COLO668 (cell line): ENCODE measurements around the gene RRAGC.
"Not testable (repeated sequence)": the region's sequence is repeated elsewhere in the genome, so short reads cannot be mapped to it uniquely, and the experiment has no call there.

Experiments
- DNase-seq: peaks from one replicate; lab custom pipeline; 2025; ENCODE audit not compliant: unreplicated experiment; lab: John Stamatoyannopoulos, UW

RRAGC gene

GRCh38 chr1:38817267-38818174 lies 42.1 kb downstream of the RRAGC start:
- DNase-seq = no peak

GRCh38 chr1:38815903-38816627 lies 43.5 kb downstream of the RRAGC start:
- DNase-seq = peak; percentile 42

- no peak for DNase-seq
Measured at GRCh38 chr1:38814984-38815464, 44.5 kb downstream of the RRAGC start.

GRCh38 chr1:38814444-38814983 lies 45.1 kb downstream of the RRAGC start:
- DNase-seq = no peak

GRCh38 chr1:38812981-38813380 lies 46.6 kb downstream of the RRAGC start:
- DNase-seq = no peak

- not testable (repeated sequence) for DNase-seq
Measured at GRCh38 chr1:38811466-38811865, 48.1 kb downstream of the RRAGC start.

- DNase-seq = no peak
Measured at GRCh38 chr1:38806090-38806489, 53.5 kb downstream of the RRAGC start.

GRCh38 chr1:38805036-38805435 lies 54.5 kb downstream of the RRAGC start:
- no peak for DNase-seq

GRCh38 chr1:38804062-38804886 lies 55.3 kb downstream of the RRAGC start:
- DNase-seq = peak; percentile 47

GRCh38 chr1:38803647-38804046 lies 55.9 kb downstream of the RRAGC start:
- no peak for DNase-seq

GRCh38 chr1:38800720-38801671 lies 58.6 kb downstream of the RRAGC start:
- no peak for DNase-seq

GRCh38 chr1:38793299-38793698 lies 66.3 kb downstream of the RRAGC start:
- no peak for DNase-seq

- no peak for DNase-seq
Measured at GRCh38 chr1:38791892-38792291, 67.7 kb downstream of the RRAGC start.

- DNase-seq = no peak
Measured at GRCh38 chr1:38791164-38791515, 68.4 kb downstream of the RRAGC start.

GRCh38 chr1:38790422-38791163 lies 69.0 kb downstream of the RRAGC start:
- no peak for DNase-seq

GRCh38 chr1:38789498-38790169 lies 69.9 kb downstream of the RRAGC start:
- peak; percentile 47 for DNase-seq

GRCh38 chr1:38788341-38789336 lies 70.9 kb downstream of the RRAGC start:
- DNase-seq = no peak
